OCI-LY3 (cell line): ENCODE measurements around the gene HACD2.

ENCODE experiments used
- CTCF ChIP-seq: fragments of 200-600, 300-600 bp; sonication (generic); IDR thresholded peaks from 2 replicates; pipeline ENCODE4 v1.5.1; 2014; ENCODE audit warnings: antibody characterized with exemption, low read length, low read depth
- EZH2phosphoT487 ChIP-seq: fragments of 200-600 bp; shearing (Covaris generic); IDR thresholded peaks from 2 replicates; pipeline ENCODE4 v1.6.1; 2018; ENCODE audit warnings: antibody characterized with exemption, mixed run types, low read depth

GRCh38 chr3:123523023-123523412 is 61.8 kb downstream of the HACD2 start:
- TF ChIP-seq CTCF (no peak), EZH2phosphoT487 (no peak)
